22Rv1 (cell line): ENCODE measurements around the gene BEAN1.

Source experiments
- ZFX ChIP-seq: fragments of 450-650 bp; IDR thresholded peaks from 2 replicates; pipeline ENCODE4 v1.6.1; 2017; ENCODE audit warnings: antibody characterized with exemption, borderline replicate concordance
- TF ChIP-seq, protein P1 (sequence below): fragments of 450-650 bp; IDR thresholded peaks from 2 replicates; pipeline ENCODE4 v1.5.1; 2017; ENCODE audit warnings: mild to moderate bottlenecking

GRCh38 chr16:66414891-66415290, 12.2 kb upstream of the BEAN1 start:
- TF ChIP-seq, protein P1, sequence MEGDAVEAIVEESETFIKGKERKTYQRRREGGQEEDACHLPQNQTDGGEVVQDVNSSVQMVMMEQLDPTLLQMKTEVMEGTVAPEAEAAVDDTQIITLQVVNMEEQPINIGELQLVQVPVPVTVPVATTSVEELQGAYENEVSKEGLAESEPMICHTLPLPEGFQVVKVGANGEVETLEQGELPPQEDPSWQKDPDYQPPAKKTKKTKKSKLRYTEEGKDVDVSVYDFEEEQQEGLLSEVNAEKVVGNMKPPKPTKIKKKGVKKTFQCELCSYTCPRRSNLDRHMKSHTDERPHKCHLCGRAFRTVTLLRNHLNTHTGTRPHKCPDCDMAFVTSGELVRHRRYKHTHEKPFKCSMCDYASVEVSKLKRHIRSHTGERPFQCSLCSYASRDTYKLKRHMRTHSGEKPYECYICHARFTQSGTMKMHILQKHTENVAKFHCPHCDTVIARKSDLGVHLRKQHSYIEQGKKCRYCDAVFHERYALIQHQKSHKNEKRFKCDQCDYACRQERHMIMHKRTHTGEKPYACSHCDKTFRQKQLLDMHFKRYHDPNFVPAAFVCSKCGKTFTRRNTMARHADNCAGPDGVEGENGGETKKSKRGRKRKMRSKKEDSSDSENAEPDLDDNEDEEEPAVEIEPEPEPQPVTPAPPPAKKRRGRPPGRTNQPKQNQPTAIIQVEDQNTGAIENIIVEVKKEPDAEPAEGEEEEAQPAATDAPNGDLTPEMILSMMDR, result no peak
- TF ChIP-seq ZFX, result no peak
